H9 (cell line): ENCODE results near the gene ARPC1B. TPM values are rescaled to one million over a fixed set of nuclear protein-coding genes. Genes with fewer than 3 reads are reported as not detected.

ENCODE experiments used
- DNase-seq: peaks from one replicate; pipeline ENCODE4 v3.0.0-alpha.2; 2017
- H2AFZ ChIP-seq: one replicate; pipeline ENCODE4 v1.6.1; 2013; ENCODE audit warnings: mild to moderate bottlenecking, low read length, control low read depth, moderate library complexity
- H2AK5ac ChIP-seq: 2 replicates; pipeline ENCODE4 v1.6.1; 2013; ENCODE audit warnings: low read length, control low read depth, mixed read lengths; ENCODE audit not compliant: insufficient read length
- H2BK120ac ChIP-seq: one replicate; pipeline ENCODE4 v1.6.1; 2013; ENCODE audit warnings: low read depth, mild to moderate bottlenecking, low read length, control low read depth, inconsistent platforms; ENCODE audit not compliant: poor library complexity, severe bottlenecking
- H2BK12ac ChIP-seq: 2 replicates; pipeline ENCODE4 v1.6.1; 2013; ENCODE audit warnings: low read length, control low read depth, mixed read lengths, low read depth; ENCODE audit not compliant: insufficient read length
- H2BK15ac ChIP-seq: 2 replicates; pipeline ENCODE4 v1.6.1; 2013; ENCODE audit warnings: low read depth, low read length, control low read depth
- H2BK20ac ChIP-seq: one replicate; pipeline ENCODE4 v1.6.1; 2013; ENCODE audit warnings: low read depth, mild to moderate bottlenecking, low read length, control low read depth, inconsistent platforms; ENCODE audit not compliant: poor library complexity, severe bottlenecking
- H2BK5ac ChIP-seq: 2 replicates; pipeline ENCODE4 v1.6.1; 2013; ENCODE audit warnings: low read length, control low read depth, mixed read lengths; ENCODE audit not compliant: insufficient read length
- H3K14ac ChIP-seq: 2 replicates; pipeline ENCODE4 v1.6.1; 2013; ENCODE audit warnings: low read length, control low read depth; ENCODE audit not compliant: insufficient read depth
- H3K18ac ChIP-seq: 2 replicates; pipeline ENCODE4 v1.6.1; 2013; ENCODE audit warnings: low read depth, mild to moderate bottlenecking, mixed read lengths, low read length, control low read depth; ENCODE audit not compliant: insufficient read length
- H3K23ac ChIP-seq: 2 replicates; pipeline ENCODE4 v1.6.1; 2013; ENCODE audit warnings: low read length, control low read depth, mixed read lengths, low read depth; ENCODE audit not compliant: insufficient read length
- H3K23me2 ChIP-seq: 2 replicates; pipeline ENCODE4 v1.6.1; 2013; ENCODE audit warnings: low read depth, mild to moderate bottlenecking, mixed read lengths, low read length, control low read depth; ENCODE audit not compliant: insufficient read length, poor library complexity, severe bottlenecking
- H3K27ac ChIP-seq: 2 replicates; pipeline ENCODE4 v1.5.1; 2013; ENCODE audit warnings: low read length, control low read depth, mixed read lengths, low read depth; ENCODE audit not compliant: insufficient read length
- H3K27me3 ChIP-seq: 2 replicates; pipeline ENCODE4 v1.6.1; 2013; ENCODE audit warnings: low read length, control low read depth, inconsistent platforms; ENCODE audit not compliant: insufficient read depth
- H3K4ac ChIP-seq: 2 replicates; pipeline ENCODE4 v1.6.1; 2013; ENCODE audit warnings: low read depth, mild to moderate bottlenecking, control low read depth, inconsistent platforms, low read length, moderate library complexity
- H3K4me1 ChIP-seq: 2 replicates; pipeline ENCODE4 v1.6.1; 2013; ENCODE audit warnings: low read length, control low read depth, inconsistent platforms; ENCODE audit not compliant: insufficient read depth
- H3K4me2 ChIP-seq: 2 replicates; pipeline ENCODE4 v1.6.1; 2013; ENCODE audit warnings: low read length, control low read depth, mixed read lengths; ENCODE audit not compliant: insufficient read length, insufficient read depth
- H3K56ac ChIP-seq: 2 replicates; pipeline ENCODE4 v1.6.1; 2013; ENCODE audit warnings: low read depth, mild to moderate bottlenecking, mixed read lengths, low read length, control low read depth; ENCODE audit not compliant: insufficient read length
- H3K79me1 ChIP-seq: 2 replicates; pipeline ENCODE4 v1.6.1; 2013; ENCODE audit warnings: low read depth, mild to moderate bottlenecking, moderate library complexity, low read length, control low read depth, inconsistent platforms; ENCODE audit not compliant: insufficient read depth, poor library complexity, severe bottlenecking
- H3K79me2 ChIP-seq: 2 replicates; pipeline ENCODE4 v1.6.1; 2013; ENCODE audit warnings: low read length, control low read depth, inconsistent platforms; ENCODE audit not compliant: insufficient read depth
- H3K9ac ChIP-seq: 2 replicates; pipeline ENCODE4 v1.6.1; 2013; ENCODE audit warnings: low read length, control low read depth, mixed read lengths; ENCODE audit not compliant: insufficient read length; ENCODE audit errors: extremely low read depth
- H3K9me3 ChIP-seq: one replicate; pipeline ENCODE4 v1.6.1; 2013; ENCODE audit warnings: low read depth, low read length, inconsistent platforms; ENCODE audit not compliant: control insufficient read depth
- H3T11ph ChIP-seq: one replicate; pipeline ENCODE4 v1.6.1; 2013; ENCODE audit warnings: mild to moderate bottlenecking, low read length, control low read depth, inconsistent platforms
- H4K20me1 ChIP-seq: one replicate; pipeline ENCODE4 v1.6.1; 2013; ENCODE audit not compliant: control insufficient read depth, insufficient read length, insufficient read depth
- H4K5ac ChIP-seq: 2 replicates; pipeline ENCODE4 v1.6.1; 2013; ENCODE audit warnings: low read depth, mild to moderate bottlenecking, mixed read lengths, low read length, control low read depth; ENCODE audit not compliant: insufficient read length
- H4K8ac ChIP-seq: replicated peaks from 2 replicates; pipeline ENCODE4 v1.6.1; 2013; ENCODE audit warnings: low read length, control low read depth, mixed read lengths, low read depth; ENCODE audit not compliant: insufficient read length
- H4K91ac ChIP-seq: 2 replicates; pipeline ENCODE4 v1.6.1; 2013; ENCODE audit warnings: low read depth, mild to moderate bottlenecking, moderate library complexity, mixed read lengths, low read length, control low read depth; ENCODE audit not compliant: insufficient read length
- H3K27ac Mint-ChIP-seq, 3 experiments: 2 replicates in 2 of 3; 3 replicates in 1 of 3; pipeline ENCODE4 v1.8.0; 2020 to 2021; ENCODE audit warnings: mixed read lengths in 3 of 3, mild to moderate bottlenecking in 1 of 3, moderate library complexity in 1 of 3
- H3K27me3 Mint-ChIP-seq: 2 replicates; pipeline ENCODE4 v1.8.0; 2021; ENCODE audit warnings: low read depth, mild to moderate bottlenecking, moderate library complexity, mixed read lengths
- H3K36me3 Mint-ChIP-seq, 3 experiments: 2 replicates in 2 of 3; 3 replicates in 1 of 3; pipeline ENCODE4 v1.8.0; 2020 to 2021; ENCODE audit warnings: low read depth in 3 of 3, mixed read lengths in 3 of 3; ENCODE audit not compliant: insufficient read depth in 1 of 3
- H3K4me1 Mint-ChIP-seq, 2 experiments: 2 replicates each; pipeline ENCODE4 v1.8.0; 2020; ENCODE audit warnings: mixed read lengths in 2 of 2
- H3K4me3 Mint-ChIP-seq, 2 experiments: 2 replicates in 1 of 2; 3 replicates in 1 of 2; pipeline ENCODE4 v1.8.0; 2020 to 2021; ENCODE audit warnings: mild to moderate bottlenecking in 2 of 2, mixed read lengths in 2 of 2, moderate library complexity in 1 of 2
- H3K9me3 Mint-ChIP-seq, 2 experiments: 2 replicates in 1 of 2; 3 replicates in 1 of 2; pipeline ENCODE4 v1.8.0; 2020; ENCODE audit warnings: mild to moderate bottlenecking in 2 of 2, mixed read lengths in 2 of 2, moderate library complexity in 1 of 2
- WGBS: extraction: QIAGEN DNeasy Blood & Tissue Kit; methylation state at CpG from one replicate; pipeline ENCODE4 v1.1.7; 2013; ENCODE audit warnings: missing lambda C conversion rate, low lambda C conversion rate, mixed read lengths; ENCODE audit not compliant: insufficient read length; ENCODE audit errors: extremely low coverage; 5-methylcytosine and 5-hydroxymethylcytosine counted together
- total RNA-seq: library from RNA; stranded (reverse); gene quantifications from 2 replicates; pipeline ENCODE4 v1.2.1, GENCODE V29; 2021
- TF ChIP-seq, protein P1 (sequence below): fragments of 200-600 bp; sonication (generic); conservative IDR thresholded peaks from 3 replicates; pipeline ENCODE4 v1.8.0; 2021; ENCODE audit warnings: antibody characterized with exemption, mild to moderate bottlenecking

ARPC1B gene
- total RNA-seq, 1 experiment from 2014 or later, result 56.3 TPM

DNA sequence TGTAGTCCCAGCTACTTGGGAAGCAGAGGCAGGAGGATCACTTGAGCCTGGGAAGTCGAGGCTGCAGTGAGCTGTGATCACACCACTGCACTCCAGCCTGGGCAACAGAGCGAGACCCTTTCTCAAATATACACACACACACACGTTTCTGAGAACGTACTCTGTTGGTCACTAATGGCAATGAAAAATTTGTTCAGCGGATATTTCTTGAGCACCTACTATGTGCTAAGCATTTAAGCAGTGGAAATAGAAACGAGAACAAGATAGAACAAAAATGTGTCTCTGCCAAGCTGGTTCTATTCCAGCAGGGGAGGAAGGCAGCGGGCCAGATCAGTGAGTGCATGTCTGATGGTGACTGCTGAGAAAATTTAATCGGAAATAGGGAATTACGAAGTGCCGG is 8.7 kb downstream of the ARPC1B start:
- Histone ChIP-seq H3K4me2 (no peak overlapping the region), H3K27me3 (no peaks in the 10 kb centered on the region), H4K91ac (no peak overlapping the region), H3K56ac (no peak overlapping the region), H2BK5ac (no peak overlapping the region), H3K4me1 (no peaks in the 10 kb centered on the region), H2AFZ (no peak overlapping the region), H2BK20ac (no peak overlapping the region), H2BK12ac (no peak overlapping the region), H3K27ac (no peak overlapping the region), H3K23me2 (no peaks in the 10 kb centered on the region), H2BK120ac (no peak overlapping the region), H3K14ac (no peak overlapping the region), H3K23ac (no peak overlapping the region), H4K20me1 (no peaks in the 10 kb centered on the region), H3K9me3 (no peaks in the 10 kb centered on the region), H3K79me2 (no peaks in the 10 kb centered on the region), H3K79me1 (peaks cover 8% of the 10 kb centered on the region), H3K4ac (no peak overlapping the region), H3K9ac (no peak overlapping the region), H3T11ph (no peak overlapping the region), H2AK5ac (no peak overlapping the region), H3K18ac (no peak overlapping the region), H4K8ac (no peak overlapping the region), H2BK15ac (no peak overlapping the region), H4K5ac (no peak overlapping the region)
- H3K27ac Mint-ChIP-seq, result no peak overlapping the region
- no peak overlapping the region; a peak in 1 of 5 replicates for H3K4me3 Mint-ChIP-seq
- H3K27me3 Mint-ChIP-seq, result no peaks in the 10 kb centered on the region; the same call in 1 of the 2 replicates
- H3K9me3 Mint-ChIP-seq, result no peaks in the 10 kb centered on the region; a peak in 1 of 5 replicates
- TF ChIP-seq, protein P1, sequence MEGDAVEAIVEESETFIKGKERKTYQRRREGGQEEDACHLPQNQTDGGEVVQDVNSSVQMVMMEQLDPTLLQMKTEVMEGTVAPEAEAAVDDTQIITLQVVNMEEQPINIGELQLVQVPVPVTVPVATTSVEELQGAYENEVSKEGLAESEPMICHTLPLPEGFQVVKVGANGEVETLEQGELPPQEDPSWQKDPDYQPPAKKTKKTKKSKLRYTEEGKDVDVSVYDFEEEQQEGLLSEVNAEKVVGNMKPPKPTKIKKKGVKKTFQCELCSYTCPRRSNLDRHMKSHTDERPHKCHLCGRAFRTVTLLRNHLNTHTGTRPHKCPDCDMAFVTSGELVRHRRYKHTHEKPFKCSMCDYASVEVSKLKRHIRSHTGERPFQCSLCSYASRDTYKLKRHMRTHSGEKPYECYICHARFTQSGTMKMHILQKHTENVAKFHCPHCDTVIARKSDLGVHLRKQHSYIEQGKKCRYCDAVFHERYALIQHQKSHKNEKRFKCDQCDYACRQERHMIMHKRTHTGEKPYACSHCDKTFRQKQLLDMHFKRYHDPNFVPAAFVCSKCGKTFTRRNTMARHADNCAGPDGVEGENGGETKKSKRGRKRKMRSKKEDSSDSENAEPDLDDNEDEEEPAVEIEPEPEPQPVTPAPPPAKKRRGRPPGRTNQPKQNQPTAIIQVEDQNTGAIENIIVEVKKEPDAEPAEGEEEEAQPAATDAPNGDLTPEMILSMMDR, result no peak
- no peak for DNase-seq
- peaks cover 8 to 31% (median 13%) of the 10 kb centered on the region in 3 experiments; a peak in 6 of 7 replicates for H3K36me3 Mint-ChIP-seq
- peaks cover 6 to 11% of the 10 kb centered on the region in 2 experiments for H3K4me1 Mint-ChIP-seq
- no CpG with 5 or more reads among the region's 10 CpGs for WGBS
